Motor neuron (in vitro differentiated cells): ENCODE data around the gene USP5. TPM values are rescaled to one million over a fixed set of nuclear protein-coding genes. Genes with fewer than 3 reads are reported as not detected.
A peak's percentile ranks its signal among the peaks of the same experiment; 100 is the strongest.
"Not testable (repeated sequence)": the region's sequence is repeated elsewhere in the genome, so short reads cannot be mapped to it uniquely, and the experiment has no call there.

Experiments
- ATAC-seq, 8 experiments: fragments of 200-7000 bp; cut with Tn5 transposase; replicated peaks in 6 of 8; 2 replicates each; pipeline ENCODE4 v1.8.0; 2021; ENCODE audit warnings: mild to moderate bottlenecking in 8 of 8, moderate library complexity in 8 of 8
- H3K27ac ChIP-seq, 2 donors: fragments of 250-450 bp; sonication (Bioruptor Pico); 2 replicates each; pipeline ENCODE4 v1.9.0; 2021; ENCODE audit warnings: antibody characterized with exemption in 2 of 2, mild to moderate bottlenecking in 2 of 2, moderate library complexity in 1 of 2
- H3K4me1 ChIP-seq, 2 donors: fragments of 250-450 bp; sonication (Bioruptor Pico); replicated peaks in 1 of 2; 2 replicates each; pipeline ENCODE4 v1.6.1; 2021; ENCODE audit warnings: antibody characterized with exemption in 2 of 2, mild to moderate bottlenecking in 2 of 2, moderate library complexity in 1 of 2
- H3K4me3 ChIP-seq, 5 donors: fragments of 250-450 bp; sonication (Bioruptor Pico); 2 replicates each; pipeline ENCODE4 v1.9.0; 2021; ENCODE audit warnings: antibody characterized with exemption in 5 of 5, mild to moderate bottlenecking in 5 of 5, moderate library complexity in 4 of 5
- WGBS, 10 experiments: fragments of 450-650 bp; shearing (Covaris generic); methylation state at CpG; one replicate each; pipeline ENCODE4 v1.0.0; 2022; 5-methylcytosine and 5-hydroxymethylcytosine counted together
- in situ Hi-C, 9 experiments: fragments of 400-800 bp; cut with MboI; loops; one replicate each; pipeline ENCODE4 v1.15.0; 2021; ENCODE audit warnings: low sequenced_read_pairs in 9 of 9, low pct_unique_long_range_greater_than_20kb in 2 of 9; ENCODE audit not compliant: unreplicated experiment in 9 of 9
- total RNA-seq, 8 experiments: library from RNA; unstranded; fragments of 300-600 nt; gene quantifications; 2 replicates each; pipeline versions ENCODE4 v1.2.3 to v1.2.4, GENCODE V29; 2022

Gene USP5
- total RNA-seq, 8 experiments from 2014 or later = 52.3 to 122 (median 75.2) TPM

DNA sequence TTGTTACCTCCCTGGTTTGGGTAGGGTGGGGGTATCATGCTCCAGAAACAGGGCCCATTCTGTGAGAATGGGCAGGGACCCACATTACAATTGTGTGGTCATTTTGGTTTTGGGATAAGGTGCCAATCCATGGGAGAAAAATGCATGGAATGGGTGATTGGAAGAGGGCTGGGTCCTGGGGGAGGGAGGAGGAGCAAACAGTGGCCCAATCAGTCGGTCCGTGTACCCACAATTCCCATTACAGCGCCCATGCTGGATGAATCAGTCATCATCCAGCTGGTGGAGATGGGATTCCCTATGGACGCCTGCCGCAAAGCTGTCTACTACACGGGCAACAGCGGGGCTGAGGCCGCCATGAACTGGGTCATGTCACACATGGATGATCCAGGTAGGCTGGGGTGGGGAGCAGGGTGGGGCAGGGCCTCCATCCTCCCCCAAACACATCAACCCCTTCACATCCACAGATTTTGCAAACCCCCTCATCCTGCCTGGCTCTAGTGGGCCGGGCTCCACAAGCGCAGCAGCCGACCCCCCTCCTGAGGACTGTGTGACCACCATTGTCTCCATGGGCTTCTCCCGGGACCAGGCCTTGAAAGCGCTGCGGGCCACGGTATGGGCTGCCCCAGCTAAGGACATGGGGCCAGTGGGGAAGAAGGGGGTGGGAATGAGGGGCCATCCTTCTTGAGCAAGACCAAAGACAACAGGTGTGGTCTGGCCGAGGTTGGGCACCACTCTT, 11.8 kb downstream of the USP5 start:
- in situ Hi-C loops = no loop called here
- ATAC-seq = no peak
- Histone ChIP-seq H3K27ac (no peak overlapping the region), H3K4me3 (no peak overlapping the region), H3K4me1 (peaks cover 8% of the 10 kb centered on the region in 2 donors)
- 80 to 100% (median 95%) methylated on average over 1 to 4 of the region's 16 CpGs; no CpG with 5 or more reads in 6 of the 10 experiments for WGBS, 10 experiments

DNA sequence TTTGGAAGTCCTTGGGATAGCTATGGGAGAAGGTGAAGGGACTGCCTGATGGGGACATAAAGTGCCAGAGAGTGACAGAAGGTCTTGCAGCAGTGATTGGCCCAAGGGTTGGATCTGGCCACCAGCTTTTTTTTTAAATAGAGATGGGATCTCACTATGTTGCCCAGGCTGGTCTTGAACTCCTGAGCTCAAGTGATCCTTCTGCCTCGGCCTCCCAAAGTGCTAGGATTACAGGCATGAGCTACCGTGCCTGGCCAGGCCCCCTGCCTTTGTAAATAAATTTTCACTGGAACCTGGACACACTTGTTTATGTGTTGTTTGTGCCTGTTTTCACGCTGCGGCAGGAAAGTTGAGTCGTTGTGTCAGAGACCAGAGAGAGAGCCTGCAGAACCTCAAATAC, 13.4 kb downstream of the USP5 start:
- 67 to 100% (median 100%) methylated on average over 1 to 5 of the region's 5 CpGs; no CpG with 5 or more reads in 5 of the 10 experiments for WGBS, 10 experiments

DNA sequence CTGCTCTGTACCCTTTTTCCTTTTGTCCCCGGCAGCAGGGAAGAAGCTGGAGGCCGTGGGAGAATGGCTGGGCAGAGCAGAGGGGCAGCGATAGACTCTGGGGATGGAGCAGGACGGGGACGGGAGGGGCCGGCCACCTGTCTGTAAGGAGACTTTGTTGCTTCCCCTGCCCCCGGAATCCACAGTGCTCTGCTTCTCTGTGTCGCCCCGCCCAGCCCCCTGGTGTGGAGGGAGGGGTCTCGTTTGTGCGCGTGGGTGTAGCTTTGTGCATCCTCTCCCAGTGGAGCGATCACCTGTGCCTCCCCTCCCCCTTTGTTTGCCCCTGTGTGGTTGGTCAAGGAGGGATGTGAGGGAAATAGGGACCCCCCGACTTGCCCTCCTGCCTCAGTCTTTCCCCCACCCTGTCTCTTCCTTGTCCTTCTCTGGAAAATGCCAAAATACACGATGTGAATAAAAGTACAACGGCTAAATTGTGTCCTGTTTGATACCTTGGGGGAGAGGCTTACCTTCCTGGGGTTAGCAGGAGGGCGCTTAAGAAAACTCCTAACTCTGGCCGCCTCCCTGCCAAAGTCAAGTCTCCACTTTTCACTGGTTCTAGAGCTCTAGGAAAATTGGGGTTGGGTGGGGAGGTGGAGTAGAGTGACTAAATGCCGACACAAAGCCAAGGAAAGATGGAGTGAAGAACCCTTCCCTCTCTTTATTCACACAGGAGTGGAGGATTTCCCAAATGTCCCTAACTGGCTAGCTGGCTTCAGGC, 14.4 kb downstream of the USP5 start:
- in situ Hi-C loops = no loop called here
- Histone ChIP-seq H3K4me1 (peaks cover 17 to 19% of the 10 kb centered on the region in 2 donors), H3K4me3 (peak overlapping the region in 4 of 5 donors; percentile 83 to 94 (median 88)), H3K27ac (peak overlapping the region in 1 of 2 donors; percentile 76)
- no peak for ATAC-seq
- WGBS, 10 experiments = 56 to 70% (median 60%) methylated on average over 1 to 6 of the region's 19 CpGs; no CpG with 5 or more reads in 5 of the 10 experiments

More for the DNA sequence above, 13.4 kb downstream of the USP5 start:
- H3K27ac ChIP-seq, in situ Hi-C loops, ATAC-seq, H3K4me3 ChIP-seq: not testable (repeated sequence)
- H3K4me1 ChIP-seq = peaks cover 17 to 19% of the 10 kb centered on the region in 2 donors

DNA sequence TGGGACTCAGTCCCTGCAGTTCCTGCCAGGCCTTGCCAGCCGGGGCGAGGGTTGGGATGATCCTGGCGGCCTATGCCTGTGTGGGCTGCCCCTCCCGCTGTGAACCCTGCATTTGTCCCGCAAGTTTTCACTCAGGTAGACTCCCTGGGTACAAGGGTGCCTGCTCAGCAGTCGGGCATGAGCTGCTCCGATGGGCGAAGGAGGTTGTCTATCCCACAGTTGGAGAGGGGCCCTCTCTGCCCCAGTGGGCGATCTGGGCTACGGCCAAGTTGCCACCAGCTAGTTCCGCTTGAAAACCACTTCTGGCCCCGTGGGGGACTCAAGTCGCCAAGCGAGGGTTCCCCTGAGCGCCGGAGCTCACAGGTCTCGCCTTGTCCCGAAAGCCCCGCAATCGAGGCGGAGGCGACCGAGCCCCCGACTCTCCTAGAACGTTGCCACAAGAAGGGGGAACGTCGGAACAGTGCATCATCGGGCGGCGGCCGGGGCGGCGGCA, 15.0 kb downstream of the USP5 start:
- ATAC-seq = peak; percentile 1 to 31 (median 14)
- in situ Hi-C loops = no loop called here
- peak overlapping the region; percentile 50 to 76 for H3K27ac ChIP-seq
- 0 to 40% (median 0%) methylated on average over 1 to 4 of the region's 33 CpGs; no CpG with 5 or more reads in 5 of the 10 experiments for WGBS, 10 experiments
- peak overlapping the region; percentile 83 to 95 (median 89) for H3K4me3 ChIP-seq
- H3K4me1 ChIP-seq = peaks cover 21 to 23% of the 10 kb centered on the region in 2 donors

DNA sequence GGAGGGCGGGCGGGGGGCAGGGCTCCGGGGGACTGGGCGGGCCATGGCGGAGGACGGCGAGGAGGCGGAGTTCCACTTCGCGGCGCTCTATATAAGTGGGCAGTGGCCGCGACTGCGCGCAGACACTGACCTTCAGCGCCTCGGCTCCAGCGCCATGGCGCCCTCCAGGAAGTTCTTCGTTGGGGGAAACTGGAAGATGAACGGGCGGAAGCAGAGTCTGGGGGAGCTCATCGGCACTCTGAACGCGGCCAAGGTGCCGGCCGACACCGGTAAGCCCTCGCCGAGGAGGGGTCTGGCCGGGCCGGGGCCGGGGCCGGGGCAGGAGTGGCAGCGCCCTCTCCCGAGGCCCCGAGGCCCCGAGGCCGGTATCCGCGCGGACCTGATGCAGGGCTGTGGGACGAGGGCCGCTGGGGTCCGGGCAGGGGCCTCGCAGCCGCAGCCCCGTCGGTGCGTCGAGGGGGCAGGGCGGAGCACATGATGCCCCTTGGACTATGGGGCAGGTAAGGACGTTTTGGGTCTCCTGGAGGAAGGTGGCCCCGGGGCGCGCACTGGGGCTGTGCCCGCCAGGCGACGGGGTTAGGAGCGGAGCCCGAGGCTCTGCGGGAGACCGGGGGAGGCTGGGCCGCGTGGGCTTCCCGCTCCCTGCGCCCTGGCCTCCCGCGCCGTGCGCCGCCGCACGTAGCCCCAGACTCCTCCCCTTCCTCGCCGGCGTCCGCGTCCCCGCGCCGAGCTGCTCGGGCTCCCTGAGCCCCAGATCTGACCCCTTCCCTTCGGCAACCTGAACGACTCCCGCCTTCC, 15.7 kb downstream of the USP5 start, which contains the start of gene TPI1:
TPI1 (plus strand) TSS at position 119 of the 798 bp plus-strand sequence; CDS start at position 155, 36 bp downstream.
- WGBS, 10 experiments = 0% methylated on average over 4 to 12 of the region's 86 CpGs; no CpG with 5 or more reads in 8 of the 10 experiments
- in situ Hi-C loops = no loop called here
- ATAC-seq = peak; percentile 73 to 80 (median 76)
- peaks cover 24 to 25% of the 10 kb centered on the region in 2 donors for H3K4me1 ChIP-seq
- peak within 1 kb of the TSS; percentile 76 to 77 for H3K27ac ChIP-seq
- H3K4me3 ChIP-seq = peak within 1 kb of the TSS; percentile 83 to 95 (median 89)

DNA sequence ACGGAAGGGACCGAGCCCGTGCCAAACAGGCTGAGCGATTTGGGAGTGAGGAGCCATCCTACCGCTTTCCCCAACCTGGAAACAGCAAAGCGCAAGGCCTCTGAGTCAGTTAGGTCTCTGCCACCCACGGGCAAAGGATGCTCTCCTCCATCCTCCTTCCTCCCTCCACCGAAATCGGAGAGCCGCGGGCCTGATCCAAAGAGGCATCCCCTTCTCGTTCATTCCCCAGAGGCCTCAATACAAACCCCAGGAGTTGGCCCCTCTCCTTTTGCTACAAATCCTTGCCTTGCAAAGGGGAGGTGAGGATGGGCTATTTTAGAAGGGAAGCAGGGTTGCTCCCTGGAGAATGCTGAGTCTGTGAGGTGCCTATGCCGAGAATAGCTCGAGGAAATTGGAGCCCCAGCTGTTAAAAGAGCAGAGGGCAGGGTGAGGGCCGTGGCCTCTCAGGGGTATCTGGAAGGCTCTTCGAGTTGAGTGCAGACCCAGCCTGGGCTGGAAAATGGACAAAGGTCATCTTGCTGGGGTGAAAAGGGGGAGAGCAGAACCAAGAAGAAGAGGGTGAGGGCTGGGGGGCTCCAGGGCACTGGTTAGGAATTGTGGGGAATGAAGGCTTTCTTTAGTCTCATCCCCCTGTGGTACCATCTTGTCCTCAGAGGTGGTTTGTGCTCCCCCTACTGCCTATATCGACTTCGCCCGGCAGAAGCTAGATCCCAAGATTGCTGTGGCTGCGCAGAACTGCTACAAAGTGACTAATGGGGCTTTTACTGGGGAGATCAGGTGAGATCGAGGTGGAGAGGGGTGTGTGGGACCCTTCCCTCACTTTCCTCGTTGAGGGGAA, 16.5 kb downstream of the USP5 start:
- in situ Hi-C loops = no loop called here
- H3K4me1 ChIP-seq = peaks cover 24 to 25% of the 10 kb centered on the region in 2 donors
- H3K27ac ChIP-seq = peak overlapping the region; percentile 76 to 77
- peak overlapping the region; percentile 83 to 95 (median 89) for H3K4me3 ChIP-seq
- WGBS, 10 experiments = 0 to 33% (median 0%) methylated on average over 1 to 9 of the region's 22 CpGs; no CpG with 5 or more reads in 2 of the 10 experiments
- ATAC-seq = no peak

DNA sequence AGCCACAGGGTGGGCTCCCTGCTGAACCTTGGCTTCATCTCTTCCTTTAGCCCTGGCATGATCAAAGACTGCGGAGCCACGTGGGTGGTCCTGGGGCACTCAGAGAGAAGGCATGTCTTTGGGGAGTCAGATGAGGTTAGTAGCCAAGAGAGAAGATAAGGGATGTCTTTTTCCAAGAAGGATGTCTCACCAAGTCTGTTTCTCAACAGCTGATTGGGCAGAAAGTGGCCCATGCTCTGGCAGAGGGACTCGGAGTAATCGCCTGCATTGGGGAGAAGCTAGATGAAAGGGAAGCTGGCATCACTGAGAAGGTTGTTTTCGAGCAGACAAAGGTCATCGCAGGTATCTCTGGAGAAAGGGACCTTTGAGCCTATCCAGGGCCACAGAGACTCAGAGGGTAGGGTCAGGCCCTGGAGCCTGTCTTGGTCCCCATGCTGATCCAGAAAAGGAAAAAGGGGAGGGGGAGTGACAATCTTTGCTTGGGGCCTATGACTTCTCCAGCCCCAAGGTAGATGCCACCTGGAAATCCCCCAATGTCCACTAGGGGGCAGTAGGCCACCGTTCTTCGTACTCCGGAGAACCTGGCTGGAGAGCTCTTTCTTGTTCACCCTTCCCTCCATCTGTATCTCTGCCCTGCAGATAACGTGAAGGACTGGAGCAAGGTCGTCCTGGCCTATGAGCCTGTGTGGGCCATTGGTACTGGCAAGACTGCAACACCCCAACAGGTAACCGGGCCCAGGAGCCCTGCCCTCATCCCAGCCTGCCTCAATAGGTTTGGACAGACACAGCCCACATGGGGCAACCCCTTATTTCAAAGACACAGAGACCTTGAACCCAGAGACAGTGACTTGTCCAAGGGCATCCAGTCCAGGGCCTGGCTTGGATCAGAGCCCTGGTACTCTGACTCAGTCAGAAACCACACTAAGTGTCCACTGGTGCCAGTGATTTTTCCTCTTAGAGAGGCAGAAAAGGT, 17.4 kb downstream of the USP5 start:
- H3K4me3 ChIP-seq = peak overlapping the region; percentile 83 to 95 (median 89)
- 4 to 80% (median 33%) methylated on average over 1 to 7 of the region's 12 CpGs; no CpG with 5 or more reads in 1 of the 10 experiments for WGBS, 10 experiments
- ATAC-seq = peak in 4 of 8 experiments; percentile 0 to 4 (median 2)
- in situ Hi-C loops = no loop called here
- peaks cover 24 to 27% of the 10 kb centered on the region in 2 donors for H3K4me1 ChIP-seq
- H3K27ac ChIP-seq = peak overlapping the region in 1 of 2 donors; percentile 37

DNA sequence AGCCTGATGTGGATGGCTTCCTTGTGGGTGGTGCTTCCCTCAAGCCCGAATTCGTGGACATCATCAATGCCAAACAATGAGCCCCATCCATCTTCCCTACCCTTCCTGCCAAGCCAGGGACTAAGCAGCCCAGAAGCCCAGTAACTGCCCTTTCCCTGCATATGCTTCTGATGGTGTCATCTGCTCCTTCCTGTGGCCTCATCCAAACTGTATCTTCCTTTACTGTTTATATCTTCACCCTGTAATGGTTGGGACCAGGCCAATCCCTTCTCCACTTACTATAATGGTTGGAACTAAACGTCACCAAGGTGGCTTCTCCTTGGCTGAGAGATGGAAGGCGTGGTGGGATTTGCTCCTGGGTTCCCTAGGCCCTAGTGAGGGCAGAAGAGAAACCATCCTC, 18.4 kb downstream of the USP5 start:
- H3K4me3 ChIP-seq, in situ Hi-C loops, ATAC-seq, H3K27ac ChIP-seq: not testable (repeated sequence)
- H3K4me1 ChIP-seq = peaks cover 24 to 28% of the 10 kb centered on the region in 2 donors
- WGBS, 10 experiments = 0 to 100% (median 100%) methylated on average over 1 of the region's 4 CpGs; no CpG with 5 or more reads in 7 of the 10 experiments

DNA sequence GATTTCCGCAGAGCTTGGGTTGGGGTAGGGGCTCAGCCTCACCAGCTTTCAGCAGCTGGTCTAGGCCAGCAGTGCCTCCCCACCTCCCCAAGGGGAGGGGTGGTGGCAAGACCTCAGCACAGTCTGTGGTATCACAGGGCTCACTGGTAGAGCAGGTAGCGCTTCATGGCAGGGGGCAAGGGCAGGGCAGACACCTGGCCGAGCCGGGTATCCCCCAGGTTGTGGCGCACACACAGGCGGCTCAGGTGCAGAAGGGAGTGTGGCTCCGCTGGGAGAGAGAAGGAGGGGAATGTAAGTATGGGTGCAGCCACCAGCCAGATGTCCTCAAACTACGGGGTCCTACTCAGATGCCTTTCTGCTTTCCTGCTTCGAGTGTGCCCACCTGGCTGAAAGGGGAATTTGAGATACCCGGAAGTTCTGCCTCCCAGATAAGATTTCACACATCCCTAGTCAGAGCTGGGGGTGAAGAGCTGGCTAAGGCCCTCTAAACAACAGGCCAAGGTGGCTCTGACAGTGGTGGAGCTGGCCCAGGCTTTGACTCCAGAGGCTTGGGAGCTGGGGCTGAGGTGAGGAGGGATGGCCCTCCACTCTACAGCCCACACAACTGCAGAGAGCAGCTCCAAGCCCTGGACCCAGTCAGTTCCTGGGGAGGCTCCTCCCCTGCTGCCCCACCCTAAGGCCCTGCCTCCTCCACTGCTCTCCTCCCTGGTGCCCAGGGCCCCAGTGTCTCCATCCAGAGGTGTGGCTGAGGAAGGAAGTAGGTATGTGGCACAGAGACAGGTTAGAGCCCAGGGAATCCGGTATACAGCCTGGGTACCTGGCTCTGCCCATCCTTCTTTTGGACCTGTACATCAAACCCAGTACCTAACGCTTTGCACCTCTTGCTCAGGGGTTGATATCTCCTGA, 19.4 kb downstream of the USP5 start:
- Histone ChIP-seq H3K4me3 (peak overlapping the region in 1 of 5 donors; percentile 63), H3K27ac (no peak overlapping the region), H3K4me1 (peaks cover 23 to 27% of the 10 kb centered on the region in 2 donors)
- ATAC-seq = peak in 2 of 8 experiments; percentile 2
- in situ Hi-C loops = no loop called here
- 43 to 100% (median 90%) methylated on average over 1 to 3 of the region's 12 CpGs; no CpG with 5 or more reads in 4 of the 10 experiments for WGBS, 10 experiments
